ENCODE results near the gene NPC2. TPM values are rescaled to one million over a fixed set of nuclear protein-coding genes. Genes with fewer than 3 reads are reported as not detected.

Gene NPC2
- total RNA-seq, 1 experiment from 2014 or later, result 137 TPM

- Histone ChIP-seq H3T11ph (ENCODE audit: low read length) (no peak overlapping the region), H3K14ac (ENCODE audit: insufficient read depth, low read length) (no peak overlapping the region; the same call in 1 of the 2 replicates), H2BK15ac (ENCODE audit: low read depth, low read length) (no peak overlapping the region), H4K5ac (ENCODE audit: insufficient read length, low read depth, low read length) (no peak overlapping the region), H3K79me2 (ENCODE audit: insufficient read depth, low read length) (no peaks in the 10 kb centered on the region), H3K9me3 (ENCODE audit: control insufficient read depth, low read depth, low read length) (no peaks in the 10 kb centered on the region), H3K4me2 (ENCODE audit: insufficient read depth, insufficient read length, low read length) (no peak overlapping the region), H3K56ac (ENCODE audit: insufficient read length, low read depth, low read length) (no peak overlapping the region), H3K27me3 (ENCODE audit: insufficient read depth, low read length) (no peaks in the 10 kb centered on the region), H3K4me1 (ENCODE audit: insufficient read depth, low read length) (no peaks in the 10 kb centered on the region), H2BK20ac (ENCODE audit: low read depth, low read length, poor library complexity, severe bottlenecking) (no peak overlapping the region), H3K18ac (ENCODE audit: insufficient read length, low read depth, low read length) (no peak overlapping the region), H2BK120ac (ENCODE audit: low read depth, low read length, poor library complexity, severe bottlenecking) (no peak overlapping the region), H3K4ac (ENCODE audit: low read depth, low read length) (no peak overlapping the region), H3K23ac (ENCODE audit: insufficient read length, low read depth, low read length) (no peak overlapping the region), H3K23me2 (ENCODE audit: insufficient read length, low read depth, low read length, poor library complexity, severe bottlenecking) (no peaks in the 10 kb centered on the region), H2AK5ac (ENCODE audit: insufficient read length, low read length) (no peak overlapping the region), H4K20me1 (ENCODE audit: control insufficient read depth, insufficient read depth, insufficient read length) (no peaks in the 10 kb centered on the region), H3K9ac (ENCODE audit: extremely low read depth, insufficient read length, low read length) (no peak overlapping the region), H2BK5ac (ENCODE audit: insufficient read length, low read length) (no peak overlapping the region), H3K27ac (ENCODE audit: insufficient read length, low read depth, low read length) (no peak overlapping the region), H2AFZ (ENCODE audit: low read length) (no peak overlapping the region), H2BK12ac (ENCODE audit: insufficient read length, low read depth, low read length) (no peak overlapping the region), H4K91ac (ENCODE audit: insufficient read length, low read depth, low read length) (no peak overlapping the region), H4K8ac (replicated peaks; ENCODE audit: insufficient read length, low read depth, low read length) (no peak overlapping the region), H3K79me1 (ENCODE audit: insufficient read depth, low read depth, low read length, poor library complexity, severe bottlenecking) (no peaks in the 10 kb centered on the region)
- Mint-ChIP-seq H3K27me3 (ENCODE audit: low read depth) (peaks cover 2% of the 10 kb centered on the region; the same call in 1 of the 2 replicates), H3K9me3 (no peaks in the 10 kb centered on the region), H3K36me3 (ENCODE audit: insufficient read depth in 1 of 3, low read depth in 3 of 3) (no peaks in the 10 kb centered on the region), H3K4me3 (no peak overlapping the region), H3K4me1 (peaks cover 4 to 14% of the 10 kb centered on the region in 2 experiments), H3K27ac (no peak overlapping the region)
- no CpG with 5 or more reads among the region's 10 CpGs for WGBS (ENCODE audit: extremely low coverage, insufficient read length, low lambda C conversion rate)
- no peak for TF ChIP-seq CTCF (conservative IDR thresholded peaks at IDR 0.05)
- no peak for DNase-seq
These were observed 39.1 kb upstream of the NPC2 start for GRCh38 chr14:74532246-74532645.
